Nephron progenitor cell (in vitro differentiated cells): ENCODE measurements around the gene TUBB2B.
A peak's percentile ranks its signal among the peaks of the same experiment; 100 is the strongest.
"Not testable (repeated sequence)": the region's sequence is repeated elsewhere in the genome, so short reads cannot be mapped to it uniquely, and the experiment has no call there.

Experiments used
- DNase-seq: peaks from one replicate; pipeline ENCODE4 v3.0.0; 2021
- H3K27ac Mint-ChIP-seq: 2 replicates; pipeline ENCODE4 v1.8.0; 2021; ENCODE audit warnings: mild to moderate bottlenecking, moderate library complexity, mixed read lengths
- H3K27me3 Mint-ChIP-seq: 2 replicates; pipeline ENCODE4 v1.8.0; 2021; ENCODE audit warnings: mild to moderate bottlenecking, low read depth, mixed read lengths; ENCODE audit not compliant: poor library complexity
- H3K36me3 Mint-ChIP-seq: 2 replicates; pipeline ENCODE4 v1.8.0; 2021; ENCODE audit warnings: low read depth, mixed read lengths
- H3K4me1 Mint-ChIP-seq: 2 replicates; pipeline ENCODE4 v1.8.0; 2021; ENCODE audit warnings: mixed read lengths
- H3K4me3 Mint-ChIP-seq: 2 replicates; pipeline ENCODE4 v1.8.0; 2021; ENCODE audit warnings: mild to moderate bottlenecking, moderate library complexity, mixed read lengths
- H3K9me3 Mint-ChIP-seq: 2 replicates; pipeline ENCODE4 v1.8.0; 2021; ENCODE audit warnings: mild to moderate bottlenecking, moderate library complexity, mixed read lengths
- TF ChIP-seq, protein P1 (sequence below): fragments of 200-600 bp; sonication (generic); IDR thresholded peaks from 2 replicates; pipeline ENCODE4 v1.5.0; 2021; ENCODE audit warnings: antibody characterized with exemption

The TUBB2B gene

DNA sequence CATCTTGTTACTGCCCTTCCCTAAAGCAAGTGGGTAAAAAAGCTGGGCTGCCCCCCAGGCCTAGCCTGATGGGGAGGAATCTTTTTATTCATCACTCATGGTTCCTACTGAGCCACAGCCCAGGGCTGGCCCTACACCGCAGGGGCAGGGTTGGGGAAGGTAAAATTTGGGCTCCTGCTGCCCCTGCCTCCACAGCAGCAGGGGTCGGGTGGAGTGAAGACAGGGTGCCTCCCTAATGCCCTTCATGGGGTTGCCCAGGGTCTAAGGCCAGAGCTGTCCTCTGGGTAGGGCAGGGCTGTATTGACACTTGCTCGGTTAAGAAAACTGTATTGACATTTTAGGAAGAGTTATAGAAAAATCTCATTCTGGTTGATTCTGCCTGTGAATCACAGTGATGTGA lies 22.4 kb upstream of the TUBB2B start:
- TF ChIP-seq, protein P1, sequence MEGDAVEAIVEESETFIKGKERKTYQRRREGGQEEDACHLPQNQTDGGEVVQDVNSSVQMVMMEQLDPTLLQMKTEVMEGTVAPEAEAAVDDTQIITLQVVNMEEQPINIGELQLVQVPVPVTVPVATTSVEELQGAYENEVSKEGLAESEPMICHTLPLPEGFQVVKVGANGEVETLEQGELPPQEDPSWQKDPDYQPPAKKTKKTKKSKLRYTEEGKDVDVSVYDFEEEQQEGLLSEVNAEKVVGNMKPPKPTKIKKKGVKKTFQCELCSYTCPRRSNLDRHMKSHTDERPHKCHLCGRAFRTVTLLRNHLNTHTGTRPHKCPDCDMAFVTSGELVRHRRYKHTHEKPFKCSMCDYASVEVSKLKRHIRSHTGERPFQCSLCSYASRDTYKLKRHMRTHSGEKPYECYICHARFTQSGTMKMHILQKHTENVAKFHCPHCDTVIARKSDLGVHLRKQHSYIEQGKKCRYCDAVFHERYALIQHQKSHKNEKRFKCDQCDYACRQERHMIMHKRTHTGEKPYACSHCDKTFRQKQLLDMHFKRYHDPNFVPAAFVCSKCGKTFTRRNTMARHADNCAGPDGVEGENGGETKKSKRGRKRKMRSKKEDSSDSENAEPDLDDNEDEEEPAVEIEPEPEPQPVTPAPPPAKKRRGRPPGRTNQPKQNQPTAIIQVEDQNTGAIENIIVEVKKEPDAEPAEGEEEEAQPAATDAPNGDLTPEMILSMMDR, result no peak
- Mint-ChIP-seq H3K36me3 (peaks cover 19% of the 10 kb centered on the region), H3K27ac (no peak overlapping the region), H3K27me3 (peaks cover 21% of the 10 kb centered on the region), H3K4me1 (peaks cover 49% of the 10 kb centered on the region), H3K9me3 (no peaks in the 10 kb centered on the region), H3K4me3 (no peak overlapping the region)
- DNase-seq, result no peak

DNA sequence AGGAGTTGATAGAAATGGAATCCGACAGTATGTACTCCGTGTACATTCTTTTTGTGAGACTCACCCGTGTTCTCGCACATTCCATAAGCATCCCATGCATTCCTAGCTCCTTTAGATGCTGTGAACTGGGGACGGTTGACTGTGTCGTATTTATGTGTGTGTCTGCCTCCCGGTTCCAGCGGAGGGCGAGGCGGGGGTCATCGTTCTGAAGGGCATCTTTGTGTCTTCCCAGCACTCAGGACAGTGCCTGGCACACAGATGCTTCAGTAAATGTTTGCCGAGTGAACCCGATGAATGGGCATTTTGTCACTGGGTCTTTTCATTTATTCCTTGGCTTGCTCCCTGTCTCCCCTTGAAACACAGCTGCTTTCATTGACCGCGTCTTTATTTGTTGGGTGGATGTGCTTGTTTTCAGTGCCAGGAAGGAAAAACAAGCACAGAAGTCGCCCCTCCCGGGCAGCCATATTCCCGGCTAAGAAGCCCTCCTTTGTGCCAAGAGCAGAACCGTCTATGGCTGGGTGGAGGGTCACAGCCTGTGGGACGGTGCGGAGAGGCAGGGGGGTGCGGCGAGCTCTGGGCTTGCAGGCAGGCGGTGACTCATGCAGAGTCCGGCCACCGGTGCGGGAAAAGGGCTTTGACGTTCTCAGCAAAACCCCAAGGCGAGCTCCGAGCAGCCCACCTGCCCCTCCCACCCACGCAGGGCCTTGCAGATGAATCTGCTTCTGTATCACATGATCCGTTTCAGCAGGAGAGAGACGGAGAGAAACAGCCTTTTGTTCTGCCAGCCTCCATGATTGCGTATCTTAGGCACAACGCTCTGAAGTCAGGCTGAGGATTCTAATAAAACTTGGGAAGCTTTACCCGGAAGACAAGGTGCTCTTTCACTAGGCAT lies 20.0 kb upstream of the TUBB2B start:
- TF ChIP-seq, protein P1, result no peak
- H3K9me3 Mint-ChIP-seq, result peaks cover 5% of the 10 kb centered on the region
- peaks cover 19% of the 10 kb centered on the region for H3K27me3 Mint-ChIP-seq
- H3K4me1 Mint-ChIP-seq, result peaks cover 48% of the 10 kb centered on the region
- peak overlapping the region; percentile 70 for H3K4me3 Mint-ChIP-seq
- H3K27ac Mint-ChIP-seq, result peak overlapping the region; percentile 66
- peaks cover 27% of the 10 kb centered on the region for H3K36me3 Mint-ChIP-seq
- peak; percentile 57 for DNase-seq

DNA sequence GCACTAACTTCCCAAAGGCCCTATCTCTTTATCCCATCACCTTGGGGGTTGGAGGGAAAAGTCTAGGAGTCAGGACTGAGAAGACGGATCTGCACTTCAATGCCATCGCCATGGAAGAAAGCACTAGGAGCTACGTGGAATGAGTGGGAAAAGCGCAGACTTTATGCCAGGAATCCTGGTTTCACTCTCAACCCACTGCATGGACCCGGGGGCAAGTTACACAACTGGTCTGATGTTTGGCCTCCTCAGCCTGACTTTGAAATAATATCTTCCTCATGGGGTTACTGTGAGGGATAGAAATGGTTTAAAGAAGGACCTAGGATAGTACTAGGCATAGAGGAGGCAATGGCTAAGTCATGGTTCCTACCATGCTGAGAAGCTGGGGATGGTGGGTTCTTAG lies 17.8 kb upstream of the TUBB2B start:
- H3K27ac Mint-ChIP-seq, result no peak overlapping the region
- TF ChIP-seq, protein P1, result no peak
- DNase-seq, result no peak
- H3K36me3 Mint-ChIP-seq, result peaks cover 29% of the 10 kb centered on the region
- peaks cover 17% of the 10 kb centered on the region for H3K27me3 Mint-ChIP-seq
- H3K4me3 Mint-ChIP-seq, result no peak overlapping the region
- H3K9me3 Mint-ChIP-seq, result peaks cover 5% of the 10 kb centered on the region
- H3K4me1 Mint-ChIP-seq, result peaks cover 34% of the 10 kb centered on the region

- H3K36me3 Mint-ChIP-seq, result peaks cover 29% of the 10 kb centered on the region
- peaks cover 35% of the 10 kb centered on the region for H3K4me1 Mint-ChIP-seq
- H3K27ac Mint-ChIP-seq, result not testable (repeated sequence)
Measured at GRCh38 chr6:3244832-3245161, 17.3 kb upstream of the TUBB2B start.

DNA sequence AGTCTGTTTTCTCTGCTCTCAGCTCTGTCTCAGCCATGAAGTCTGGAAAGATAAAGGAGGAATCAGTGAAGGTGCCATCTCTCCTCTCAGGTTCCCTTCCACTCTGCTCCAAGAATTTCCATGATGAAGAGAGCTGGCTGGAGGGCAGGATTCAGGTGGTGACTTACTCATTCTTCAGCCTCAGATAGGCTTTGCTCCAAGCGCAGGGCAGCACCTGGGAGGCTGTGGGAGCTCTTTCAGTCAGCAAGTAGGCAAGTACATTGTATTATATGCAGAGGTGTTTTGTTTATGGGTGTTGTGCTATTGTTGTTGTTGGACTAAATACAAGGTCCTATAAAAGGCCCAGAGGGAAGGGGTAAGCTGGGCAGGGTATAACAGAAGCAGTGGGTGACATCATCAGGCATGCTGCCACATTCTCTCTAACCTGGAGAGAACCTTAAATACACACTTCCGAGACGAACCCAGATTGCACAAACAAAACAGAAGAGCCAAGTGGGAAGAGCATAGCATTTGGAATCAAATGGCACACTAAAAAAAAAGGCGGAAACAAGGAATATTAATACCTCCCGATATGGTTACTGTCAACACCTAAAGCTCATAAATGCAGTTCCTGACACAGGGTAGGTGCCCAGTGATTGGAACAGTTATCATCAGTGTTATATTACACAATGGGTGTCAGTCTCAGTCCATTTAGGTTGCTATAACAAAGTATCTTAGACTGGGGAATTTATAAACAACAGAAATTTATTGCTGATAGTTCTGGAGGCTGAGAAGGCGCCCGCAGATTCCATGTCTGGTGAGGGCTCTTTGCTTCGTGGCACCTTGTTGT lies 16.8 kb upstream of the TUBB2B start:
- H3K27ac Mint-ChIP-seq, result no peak overlapping the region
- H3K4me1 Mint-ChIP-seq, result peaks cover 35% of the 10 kb centered on the region
- no peak overlapping the region for H3K4me3 Mint-ChIP-seq
- H3K36me3 Mint-ChIP-seq, result peaks cover 29% of the 10 kb centered on the region
- peaks cover 11% of the 10 kb centered on the region for H3K27me3 Mint-ChIP-seq
- TF ChIP-seq, protein P1, result no peak
- DNase-seq, result no peak
- H3K9me3 Mint-ChIP-seq, result peaks cover 5% of the 10 kb centered on the region

More at GRCh38 chr6:3244832-3245161, 17.3 kb upstream of the TUBB2B start:
- not testable (repeated sequence) for H3K4me3 Mint-ChIP-seq, DNase-seq, H3K9me3 Mint-ChIP-seq
- H3K27me3 Mint-ChIP-seq, result peaks cover 15% of the 10 kb centered on the region

DNA sequence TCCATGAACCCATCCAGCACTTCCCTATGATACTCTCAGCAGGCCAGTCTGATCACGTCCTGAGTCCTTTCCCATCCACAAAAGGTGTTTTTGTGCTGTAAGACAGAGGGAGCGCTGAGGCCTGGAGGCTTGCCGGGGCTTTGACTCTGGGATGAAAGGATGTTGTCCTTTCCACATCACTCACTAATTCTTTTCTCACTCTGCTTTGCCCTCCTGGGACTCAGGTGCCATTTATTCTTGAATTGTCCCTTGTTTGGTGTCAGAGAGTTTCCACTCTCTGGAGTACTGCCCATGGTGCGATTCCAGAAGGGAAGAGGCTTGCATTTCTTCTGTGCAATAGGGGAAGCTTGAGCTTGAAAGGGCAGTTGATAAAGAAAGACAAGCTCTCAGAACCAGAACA lies 15.3 kb upstream of the TUBB2B start:
- TF ChIP-seq, protein P1, result no peak
- H3K4me3 Mint-ChIP-seq, result no peak overlapping the region

DNA sequence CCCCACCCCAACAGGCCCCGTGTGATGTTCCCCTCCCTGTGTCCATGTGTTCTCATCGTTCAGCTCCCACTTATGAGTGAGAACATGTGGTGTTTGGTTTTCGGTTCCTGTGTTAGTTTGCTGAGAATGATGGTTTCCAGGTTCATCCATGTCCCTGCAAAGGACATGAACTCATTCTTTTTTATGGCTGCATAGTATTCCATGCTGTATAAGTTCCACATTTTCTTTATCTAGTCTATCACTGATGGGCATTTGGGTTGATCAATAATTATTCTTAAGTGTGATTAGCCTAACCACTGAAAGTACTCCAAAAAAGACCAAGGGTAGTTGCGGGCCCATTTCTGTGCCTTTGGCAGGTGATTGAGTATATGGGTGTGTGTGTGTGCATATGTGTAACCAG lies 14.3 kb upstream of the TUBB2B start:
- Mint-ChIP-seq H3K4me1 (peaks cover 32% of the 10 kb centered on the region), H3K27ac (peak overlapping the region; percentile 51), H3K36me3 (peaks cover 29% of the 10 kb centered on the region)
- H3K27me3 Mint-ChIP-seq, H3K9me3 Mint-ChIP-seq, DNase-seq, H3K4me3 Mint-ChIP-seq: not testable (repeated sequence)

More for the DNA sequence above, 15.3 kb upstream of the TUBB2B start:
- Mint-ChIP-seq H3K27ac (no peak overlapping the region), H3K4me1 (peaks cover 31% of the 10 kb centered on the region), H3K27me3 (peaks cover 9% of the 10 kb centered on the region), H3K9me3 (peaks cover 5% of the 10 kb centered on the region), H3K36me3 (peaks cover 29% of the 10 kb centered on the region)
- no peak for DNase-seq
